Measurements from ENCODE around the gene NDUFS2.

The NDUFS2 gene

GRCh38 chr1:161161652-161162051 is 40.5 kb upstream of the NDUFS2 start:
- H3K27ac ChIP-seq (ENCODE audit: low read depth, low read length) = no peak overlapping the region
- no peaks in the 10 kb centered on the region for H3K9me3 ChIP-seq (ENCODE audit: control insufficient read depth in 5 of 5, low read length in 5 of 5)
- no peaks in the 10 kb centered on the region for H3K27me3 ChIP-seq (ENCODE audit: control insufficient read depth in 5 of 5, insufficient read depth in 4 of 5, low read length in 5 of 5)
- peaks cover 6 to 58% (median 44%) of the 10 kb centered on the region in 5 donors for H3K36me3 ChIP-seq (ENCODE audit: control insufficient read depth in 5 of 5, insufficient read depth in 5 of 5, low read length in 5 of 5)
- H3K9ac ChIP-seq (ENCODE audit: low read length in 5 of 5) = peak overlapping the region in 1 of 5 donors; percentile 11
- H3K4me3 ChIP-seq (ENCODE audit: low read depth in 1 of 5, low read length in 5 of 5) = no peak overlapping the region
- peaks cover 5 to 55% (median 35%) of the 10 kb centered on the region in 5 donors for H3K4me1 ChIP-seq (ENCODE audit: control insufficient read depth in 5 of 5, insufficient read depth in 5 of 5, low read length in 5 of 5)

- peaks cover 7 to 59% (median 39%) of the 10 kb centered on the region in 5 donors for H3K4me1 ChIP-seq (ENCODE audit: control insufficient read depth in 5 of 5, insufficient read depth in 5 of 5, low read length in 5 of 5)
- no peak overlapping the region for H3K4me3 ChIP-seq (ENCODE audit: low read depth in 1 of 5, low read length in 5 of 5)
- H3K9ac ChIP-seq (ENCODE audit: low read length in 5 of 5) = peak overlapping the region in 3 of 5 donors; percentile 10 to 23 (median 11)
- H3K36me3 ChIP-seq (ENCODE audit: control insufficient read depth in 5 of 5, insufficient read depth in 5 of 5, low read length in 5 of 5) = peaks cover 6 to 54% (median 43%) of the 10 kb centered on the region in 5 donors
- H3K27ac ChIP-seq (ENCODE audit: low read depth, low read length) = no peak overlapping the region
- no peaks in the 10 kb centered on the region for H3K9me3 ChIP-seq (ENCODE audit: control insufficient read depth in 5 of 5, low read length in 5 of 5)
- H3K27me3 ChIP-seq (ENCODE audit: control insufficient read depth in 5 of 5, insufficient read depth in 4 of 5, low read length in 5 of 5) = no peaks in the 10 kb centered on the region
These were observed 40.1 kb upstream of the NDUFS2 start for GRCh38 chr1:161162052-161162451.

- H3K4me1 ChIP-seq (ENCODE audit: control insufficient read depth in 5 of 5, insufficient read depth in 5 of 5, low read length in 5 of 5) = peaks cover 8 to 63% (median 43%) of the 10 kb centered on the region in 5 donors
- H3K9ac ChIP-seq (ENCODE audit: low read length in 5 of 5) = peak overlapping the region in 2 of 5 donors; percentile 3 to 23
- H3K27me3 ChIP-seq (ENCODE audit: control insufficient read depth in 5 of 5, insufficient read depth in 4 of 5, low read length in 5 of 5) = no peaks in the 10 kb centered on the region
- peaks cover 0 to 50% (median 37%) of the 10 kb centered on the region in 5 donors for H3K36me3 ChIP-seq (ENCODE audit: control insufficient read depth in 5 of 5, insufficient read depth in 5 of 5, low read length in 5 of 5)
- H3K27ac ChIP-seq (ENCODE audit: low read depth, low read length) = no peak overlapping the region
- no peak overlapping the region for H3K4me3 ChIP-seq (ENCODE audit: low read depth in 1 of 5, low read length in 5 of 5)
- no peaks in the 10 kb centered on the region for H3K9me3 ChIP-seq (ENCODE audit: control insufficient read depth in 5 of 5, low read length in 5 of 5)
These were observed 39.4 kb upstream of the NDUFS2 start for GRCh38 chr1:161162806-161163205.

GRCh38 chr1:161163793-161164192 is 38.4 kb upstream of the NDUFS2 start:
- Histone ChIP-seq H3K27ac (ENCODE audit: low read depth, low read length) (no peak overlapping the region), H3K4me1 (ENCODE audit: control insufficient read depth in 5 of 5, insufficient read depth in 5 of 5, low read length in 5 of 5) (peaks cover 8 to 60% (median 40%) of the 10 kb centered on the region in 5 donors), H3K36me3 (ENCODE audit: control insufficient read depth in 5 of 5, insufficient read depth in 5 of 5, low read length in 5 of 5) (peaks cover 0 to 50% (median 30%) of the 10 kb centered on the region in 5 donors)

GRCh38 chr1:161164901-161165610 is 37.1 kb upstream of the NDUFS2 start:
- Histone ChIP-seq H3K36me3 (ENCODE audit: control insufficient read depth in 5 of 5, insufficient read depth in 5 of 5, low read length in 5 of 5) (peaks cover 0 to 62% (median 41%) of the 10 kb centered on the region in 5 donors), H3K27me3 (ENCODE audit: control insufficient read depth in 5 of 5, insufficient read depth in 4 of 5, low read length in 5 of 5) (no peaks in the 10 kb centered on the region), H3K9ac (ENCODE audit: low read length in 5 of 5) (peak overlapping the region in 4 of 5 donors; percentile 71 to 91 (median 83)), H3K4me1 (ENCODE audit: control insufficient read depth in 5 of 5, insufficient read depth in 5 of 5, low read length in 5 of 5) (peaks cover 5 to 51% (median 31%) of the 10 kb centered on the region in 5 donors), H3K4me3 (ENCODE audit: low read depth in 1 of 5, low read length in 5 of 5) (peak overlapping the region; percentile 84 to 96 (median 93)), H3K9me3 (ENCODE audit: control insufficient read depth in 5 of 5, low read length in 5 of 5) (no peaks in the 10 kb centered on the region), H3K27ac (ENCODE audit: low read depth, low read length) (peak overlapping the region; percentile 85)

More at GRCh38 chr1:161163793-161164192, 38.4 kb upstream of the NDUFS2 start:
- H3K9ac ChIP-seq (ENCODE audit: low read length in 5 of 5) = no peak overlapping the region
- H3K27me3 ChIP-seq (ENCODE audit: control insufficient read depth in 5 of 5, insufficient read depth in 4 of 5, low read length in 5 of 5) = no peaks in the 10 kb centered on the region
- no peaks in the 10 kb centered on the region for H3K9me3 ChIP-seq (ENCODE audit: control insufficient read depth in 5 of 5, low read length in 5 of 5)
- no peak overlapping the region for H3K4me3 ChIP-seq (ENCODE audit: low read depth in 1 of 5, low read length in 5 of 5)

- H3K27me3 ChIP-seq (ENCODE audit: control insufficient read depth in 5 of 5, insufficient read depth in 4 of 5, low read length in 5 of 5) = no peaks in the 10 kb centered on the region
- peaks cover 5 to 41% (median 23%) of the 10 kb centered on the region in 5 donors for H3K4me1 ChIP-seq (ENCODE audit: control insufficient read depth in 5 of 5, insufficient read depth in 5 of 5, low read length in 5 of 5)
- peaks cover 0 to 67% (median 48%) of the 10 kb centered on the region in 5 donors for H3K36me3 ChIP-seq (ENCODE audit: control insufficient read depth in 5 of 5, insufficient read depth in 5 of 5, low read length in 5 of 5)
- peak within 1 kb of the TSS; percentile 85 for H3K27ac ChIP-seq (ENCODE audit: low read depth, low read length)
- H3K9ac ChIP-seq (ENCODE audit: low read length in 5 of 5) = peak within 1 kb of the TSS; percentile 71 to 91 (median 85)
- no peaks in the 10 kb centered on the region for H3K9me3 ChIP-seq (ENCODE audit: control insufficient read depth in 5 of 5, low read length in 5 of 5)
- H3K4me3 ChIP-seq (ENCODE audit: low read depth in 1 of 5, low read length in 5 of 5) = peak within 1 kb of the TSS; percentile 84 to 96 (median 93)
These were observed 36.2 kb upstream of the NDUFS2 start, which contains the start of gene PPOX for GRCh38 chr1:161165742-161166668. TSS of gene PPOX (plus strand) at chr1:161166426. CDS start at chr1:161166848, 422 bp downstream.

- H3K36me3 ChIP-seq (ENCODE audit: control insufficient read depth in 5 of 5, insufficient read depth in 5 of 5, low read length in 5 of 5) = peaks cover 0 to 70% (median 52%) of the 10 kb centered on the region in 5 donors
These were observed 35.3 kb upstream of the NDUFS2 start for GRCh38 chr1:161166669-161167548.

GRCh38 chr1:161168906-161169305 is 33.3 kb upstream of the NDUFS2 start:
- no peaks in the 10 kb centered on the region for H3K27me3 ChIP-seq (ENCODE audit: control insufficient read depth in 5 of 5, insufficient read depth in 4 of 5, low read length in 5 of 5)
- no peak overlapping the region for H3K27ac ChIP-seq (ENCODE audit: low read depth, low read length)
- peaks cover 10 to 57% (median 42%) of the 10 kb centered on the region in 5 donors for H3K4me1 ChIP-seq (ENCODE audit: control insufficient read depth in 5 of 5, insufficient read depth in 5 of 5, low read length in 5 of 5)
- no peak overlapping the region for H3K4me3 ChIP-seq (ENCODE audit: low read depth in 1 of 5, low read length in 5 of 5)
- H3K9me3 ChIP-seq (ENCODE audit: control insufficient read depth in 5 of 5, low read length in 5 of 5) = no peaks in the 10 kb centered on the region
- H3K36me3 ChIP-seq (ENCODE audit: control insufficient read depth in 5 of 5, insufficient read depth in 5 of 5, low read length in 5 of 5) = peaks cover 0 to 70% (median 50%) of the 10 kb centered on the region in 5 donors
- peak overlapping the region in 1 of 5 donors; percentile 9 for H3K9ac ChIP-seq (ENCODE audit: low read length in 5 of 5)

More at GRCh38 chr1:161166669-161167548, 35.3 kb upstream of the NDUFS2 start:
- peak overlapping the region; percentile 84 to 96 (median 93) for H3K4me3 ChIP-seq (ENCODE audit: low read depth in 1 of 5, low read length in 5 of 5)
- H3K9me3 ChIP-seq (ENCODE audit: control insufficient read depth in 5 of 5, low read length in 5 of 5) = no peaks in the 10 kb centered on the region
- H3K9ac ChIP-seq (ENCODE audit: low read length in 5 of 5) = peak overlapping the region; percentile 71 to 91 (median 85)
- H3K27me3 ChIP-seq (ENCODE audit: control insufficient read depth in 5 of 5, insufficient read depth in 4 of 5, low read length in 5 of 5) = no peaks in the 10 kb centered on the region
- H3K27ac ChIP-seq (ENCODE audit: low read depth, low read length) = peak overlapping the region; percentile 85
- peaks cover 3 to 40% (median 23%) of the 10 kb centered on the region in 5 donors for H3K4me1 ChIP-seq (ENCODE audit: control insufficient read depth in 5 of 5, insufficient read depth in 5 of 5, low read length in 5 of 5)

GRCh38 chr1:161171191-161171590 is 31.0 kb upstream of the NDUFS2 start:
- no peaks in the 10 kb centered on the region for H3K27me3 ChIP-seq (ENCODE audit: control insufficient read depth in 5 of 5, insufficient read depth in 4 of 5, low read length in 5 of 5)
- no peaks in the 10 kb centered on the region for H3K9me3 ChIP-seq (ENCODE audit: control insufficient read depth in 5 of 5, low read length in 5 of 5)
- H3K27ac ChIP-seq (ENCODE audit: low read depth, low read length) = no peak overlapping the region
- H3K9ac ChIP-seq (ENCODE audit: low read length in 5 of 5) = peak overlapping the region in 2 of 5 donors; percentile 10 to 39
- no peak overlapping the region for H3K4me3 ChIP-seq (ENCODE audit: low read depth in 1 of 5, low read length in 5 of 5)
- peaks cover 5 to 77% (median 60%) of the 10 kb centered on the region in 5 donors for H3K36me3 ChIP-seq (ENCODE audit: control insufficient read depth in 5 of 5, insufficient read depth in 5 of 5, low read length in 5 of 5)
- peaks cover 10 to 52% (median 36%) of the 10 kb centered on the region in 5 donors for H3K4me1 ChIP-seq (ENCODE audit: control insufficient read depth in 5 of 5, insufficient read depth in 5 of 5, low read length in 5 of 5)

Data from subcutaneous abdominal adipose tissue (tissue), 5 donors.